Hepatic stellate cell (primary cell): ENCODE results near the gene KRT31.
"Not testable (repeated sequence)": the region's sequence is repeated elsewhere in the genome, so short reads cannot be mapped to it uniquely, and the experiment has no call there.

Experiments
- DNase-seq: peaks from one replicate; pipeline ENCODE4 v3.0.0; 2011; ENCODE audit warnings: low spot score

KRT31 gene

DNA sequence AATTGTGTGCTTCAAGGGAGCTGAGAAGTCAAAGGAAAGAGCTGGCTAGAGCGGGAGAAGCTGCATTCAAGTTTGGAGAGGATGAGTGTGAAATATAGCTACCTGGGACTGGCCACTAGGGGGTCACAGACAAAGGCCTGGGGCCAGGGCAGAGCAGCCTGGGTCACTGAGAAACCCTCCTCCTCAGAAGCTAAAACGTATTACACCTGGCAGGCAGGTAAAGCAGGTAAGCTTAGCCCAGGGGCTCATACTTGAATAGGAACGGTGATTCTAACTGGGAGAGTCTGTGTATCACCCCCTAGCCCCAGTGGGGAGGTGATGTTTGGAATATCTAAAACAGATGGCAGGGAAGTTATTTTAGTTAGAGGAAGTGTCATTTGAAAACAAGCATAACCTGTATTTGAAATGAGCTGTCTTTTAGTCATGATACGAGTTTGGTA, 20.2 kb upstream of the KRT31 start:
- DNase-seq: no peak

DNA sequence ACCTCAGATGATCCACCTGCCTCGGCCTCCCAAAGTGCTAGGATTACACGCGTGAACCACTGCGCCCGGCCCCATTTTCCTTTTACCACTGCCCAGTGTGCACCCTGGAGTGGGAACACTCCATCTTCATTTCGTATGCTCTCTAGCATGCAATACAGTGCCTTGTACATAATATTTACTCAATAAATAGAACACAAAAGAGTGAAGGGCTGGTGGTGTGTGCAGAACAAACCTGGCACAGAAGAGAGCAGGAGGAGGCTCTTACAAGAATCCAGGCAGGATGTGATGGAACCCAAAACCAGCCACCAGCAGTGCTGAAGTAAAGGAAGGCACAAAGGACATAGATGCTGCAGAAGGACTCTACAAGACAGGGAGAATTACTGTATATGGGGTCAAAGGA, 19.7 kb upstream of the KRT31 start:
- no peak for DNase-seq

DNA sequence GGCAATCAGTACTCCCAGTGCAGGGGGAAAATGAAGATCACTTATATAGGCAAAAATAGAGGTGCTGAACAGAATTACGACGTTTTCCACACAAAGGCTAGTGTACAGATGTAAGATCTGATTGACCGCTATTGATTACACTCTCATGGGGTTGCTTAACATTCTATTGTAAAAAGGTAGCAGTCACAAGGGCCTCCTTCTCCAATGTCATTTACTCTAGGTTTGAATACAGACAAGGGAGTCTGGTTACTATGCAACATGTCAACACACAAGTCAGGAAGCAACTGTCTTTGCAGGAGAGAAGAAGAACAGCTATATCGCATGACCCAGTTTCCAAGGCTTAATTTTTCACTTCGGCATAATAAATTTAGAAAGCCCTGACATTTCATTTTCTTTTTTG, 19.1 kb upstream of the KRT31 start:
- peak; percentile 45 for DNase-seq

DNA sequence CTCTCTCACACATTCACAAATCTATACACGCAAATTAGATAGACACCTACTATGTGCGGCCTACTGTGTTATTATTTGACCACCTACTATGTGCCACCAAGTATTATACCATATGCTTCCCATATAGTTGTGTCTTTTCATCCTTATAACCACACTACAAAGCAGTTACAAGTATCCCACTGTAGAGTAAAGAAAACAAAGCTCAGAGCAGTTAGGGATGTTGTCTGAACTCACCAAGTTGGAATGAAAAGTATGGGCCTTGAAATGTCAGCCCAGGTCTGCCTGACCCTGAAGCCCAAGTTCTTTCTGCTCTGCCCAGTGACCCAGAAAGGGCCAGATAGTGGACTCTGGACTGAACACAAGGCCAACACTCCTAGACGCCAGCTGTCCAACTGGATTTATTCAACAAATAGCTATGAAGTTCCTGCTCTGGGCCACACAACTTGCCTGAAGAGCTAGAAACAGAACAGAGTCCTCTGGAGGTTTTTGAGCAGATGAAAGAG, 18.5 kb upstream of the KRT31 start:
- peak; percentile 65 for DNase-seq

DNA sequence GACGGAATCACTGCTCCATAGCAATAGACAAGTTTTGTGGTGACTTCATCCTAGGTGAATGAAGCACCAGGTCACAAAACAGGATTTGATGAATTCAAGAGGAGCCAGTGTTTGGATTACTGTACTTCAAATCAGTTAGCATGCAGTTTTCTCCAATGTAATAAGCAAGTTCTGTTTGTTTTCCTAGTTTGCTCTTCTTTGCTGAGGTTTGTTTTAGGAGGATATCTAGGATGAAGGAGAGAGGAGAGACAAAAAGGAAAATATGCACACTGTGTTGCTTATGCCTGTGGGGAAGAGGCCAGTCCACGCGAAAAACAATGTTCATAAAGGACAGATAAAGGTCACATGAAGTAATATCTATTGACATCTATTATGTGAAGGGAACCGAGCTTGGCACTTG, 18.0 kb upstream of the KRT31 start:
- no peak for DNase-seq

DNA sequence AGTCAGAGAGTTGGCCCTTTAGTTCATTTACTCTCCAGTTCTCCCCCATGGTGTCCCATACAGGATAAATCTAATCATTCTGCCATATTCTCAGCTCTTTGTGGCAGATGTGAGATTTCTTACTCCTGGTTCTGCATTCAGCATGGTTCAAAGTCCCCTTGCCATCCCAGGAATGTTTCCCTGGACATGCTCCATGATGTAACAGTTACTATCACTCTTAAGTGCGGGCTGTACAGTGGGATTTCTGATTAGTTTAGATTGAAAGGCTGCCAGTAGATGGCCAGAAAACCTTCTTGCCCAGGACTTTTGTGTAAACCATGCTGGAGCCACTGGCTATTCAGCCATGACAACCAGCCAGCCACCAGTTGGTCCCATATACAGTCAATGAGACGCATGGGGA, 16.6 kb upstream of the KRT31 start:
- DNase-seq: no peak

DNA sequence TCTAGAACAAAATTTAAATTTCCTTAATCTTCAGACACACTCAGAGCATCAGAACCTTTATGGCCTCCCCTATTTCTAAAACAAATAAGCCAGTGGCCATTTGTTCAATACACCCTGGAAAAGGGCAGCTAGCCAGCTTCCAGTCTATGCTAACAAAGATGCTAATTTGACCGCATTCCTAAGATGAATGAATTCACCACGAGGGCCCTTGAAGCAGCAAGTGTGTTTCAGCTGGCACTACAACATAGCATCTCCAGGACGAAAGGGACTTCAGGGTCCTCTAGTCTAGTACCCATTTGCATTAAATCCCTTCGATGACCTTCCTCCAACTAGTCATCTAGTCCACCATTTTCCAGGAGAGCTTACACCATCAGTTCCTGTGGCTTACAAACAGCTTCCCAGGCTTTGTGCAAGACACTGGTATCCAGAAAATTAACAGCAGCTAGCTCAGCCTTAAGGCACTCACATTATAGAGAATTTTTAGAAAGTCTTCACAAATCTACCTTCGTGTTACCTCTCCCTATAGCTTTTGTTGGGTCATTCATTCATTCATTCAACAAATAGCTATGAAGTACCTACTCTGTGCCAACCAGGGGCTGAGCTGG, 16.0 kb upstream of the KRT31 start:
- DNase-seq: no peak

DNA sequence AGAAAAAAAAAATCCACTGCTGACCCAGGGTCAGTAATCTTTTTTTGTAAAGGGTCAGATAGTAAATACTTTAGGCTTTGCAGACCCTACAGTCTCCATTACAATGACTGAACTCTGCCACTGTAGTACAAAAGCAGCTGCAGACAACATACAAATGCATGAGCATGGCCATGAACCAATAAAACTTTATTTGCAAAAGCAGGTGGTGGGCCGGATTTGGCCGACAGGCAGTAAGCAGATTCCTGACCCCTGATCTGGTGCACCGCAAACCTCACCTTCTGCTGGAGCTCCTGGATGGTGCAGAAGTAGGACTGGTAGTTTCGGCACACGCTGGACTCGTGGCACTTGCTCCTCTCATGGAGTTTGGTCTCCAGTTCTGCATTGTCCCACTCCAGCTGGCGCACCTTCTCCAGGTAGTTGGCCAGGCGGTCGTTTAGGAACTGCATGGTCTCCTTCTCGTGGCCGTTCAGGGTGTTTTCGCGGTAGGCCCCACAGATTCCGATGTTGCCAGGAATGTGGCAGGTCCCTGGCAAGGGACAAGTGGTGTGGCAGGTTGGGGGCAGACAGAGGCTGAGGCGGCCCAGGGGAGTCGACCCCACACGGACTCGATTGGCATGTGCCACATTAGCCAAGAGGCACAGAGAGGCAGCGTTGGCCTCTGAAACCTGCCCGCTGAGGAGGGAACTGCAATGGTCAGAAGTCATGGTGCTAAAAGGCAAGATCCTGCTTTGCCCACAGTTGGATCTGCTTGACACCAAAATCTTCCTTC, 13.8 kb upstream of the KRT31 start:
- DNase-seq: no peak

DNA sequence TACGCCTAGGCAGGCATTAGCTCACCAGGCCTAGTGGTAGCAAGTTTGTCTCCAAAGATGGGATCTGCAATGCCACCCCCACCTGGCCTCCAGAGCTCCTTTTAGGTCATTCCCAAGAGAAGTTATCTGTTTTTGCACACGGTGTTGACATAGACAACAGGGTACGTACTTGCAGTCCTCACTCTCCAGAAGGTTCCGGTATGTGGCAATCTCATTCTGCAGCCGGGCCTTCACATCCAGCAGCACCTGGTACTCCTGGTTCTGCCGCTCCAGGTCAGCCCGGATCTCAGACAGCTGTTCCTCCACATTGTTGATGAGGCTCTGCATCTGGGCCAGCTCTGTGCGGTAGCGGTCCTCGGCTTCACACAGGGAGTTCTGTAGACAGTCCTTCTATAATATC, 9.8 kb upstream of the KRT31 start:
- DNase-seq: no peak

DNA sequence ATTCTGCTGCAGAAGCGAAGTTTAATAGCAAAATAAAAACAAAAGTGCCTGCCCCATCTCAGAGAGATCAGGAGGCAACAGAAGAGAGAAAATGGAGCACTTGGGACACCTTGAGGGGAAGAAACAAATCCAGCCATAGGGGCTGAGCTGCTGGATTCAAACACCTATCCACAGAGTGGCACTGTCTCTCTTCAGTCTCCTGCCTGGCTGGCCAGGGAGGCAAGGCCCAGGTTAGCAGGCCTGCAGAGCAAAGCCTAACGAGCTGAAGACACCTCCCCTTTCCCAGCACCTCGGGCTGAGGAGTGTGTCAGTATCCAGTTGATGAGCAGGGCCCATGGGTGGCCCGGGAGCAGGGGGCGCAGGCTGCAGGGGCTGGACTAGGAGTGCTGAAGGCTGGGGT, 8.8 kb upstream of the KRT31 start:
- no peak for DNase-seq

DNA sequence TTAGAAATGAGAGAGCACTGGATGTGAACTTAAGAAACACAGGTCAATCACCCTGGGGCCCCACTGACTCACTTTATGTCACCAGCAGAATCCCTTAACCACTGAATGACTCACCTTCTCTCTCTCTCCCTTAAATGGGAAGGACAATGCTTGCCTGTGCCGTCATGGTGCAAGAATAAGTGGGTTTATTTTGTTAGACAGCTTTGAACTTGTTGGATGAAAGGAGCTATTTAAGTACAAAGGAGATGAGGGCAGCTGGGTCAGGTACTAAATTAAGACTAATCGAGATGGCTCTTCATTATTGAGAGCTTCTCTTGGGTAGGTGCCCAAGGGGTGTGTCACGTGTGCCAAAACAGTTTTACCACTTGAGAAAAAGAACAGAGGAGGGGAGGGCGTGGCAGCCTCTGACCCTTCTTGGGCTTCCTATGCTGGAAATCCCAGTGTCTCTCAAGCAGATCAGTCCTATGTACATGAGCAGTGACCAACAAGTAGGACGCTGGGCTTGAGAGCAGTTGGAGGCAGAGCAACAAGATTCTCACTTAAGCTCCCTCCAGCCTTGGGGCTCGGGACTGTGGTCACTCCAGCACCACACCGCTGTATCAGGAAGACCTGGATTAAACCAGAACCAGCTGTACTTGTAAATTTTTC, 6.7 kb upstream of the KRT31 start:
- peak; percentile 87 for DNase-seq

DNA sequence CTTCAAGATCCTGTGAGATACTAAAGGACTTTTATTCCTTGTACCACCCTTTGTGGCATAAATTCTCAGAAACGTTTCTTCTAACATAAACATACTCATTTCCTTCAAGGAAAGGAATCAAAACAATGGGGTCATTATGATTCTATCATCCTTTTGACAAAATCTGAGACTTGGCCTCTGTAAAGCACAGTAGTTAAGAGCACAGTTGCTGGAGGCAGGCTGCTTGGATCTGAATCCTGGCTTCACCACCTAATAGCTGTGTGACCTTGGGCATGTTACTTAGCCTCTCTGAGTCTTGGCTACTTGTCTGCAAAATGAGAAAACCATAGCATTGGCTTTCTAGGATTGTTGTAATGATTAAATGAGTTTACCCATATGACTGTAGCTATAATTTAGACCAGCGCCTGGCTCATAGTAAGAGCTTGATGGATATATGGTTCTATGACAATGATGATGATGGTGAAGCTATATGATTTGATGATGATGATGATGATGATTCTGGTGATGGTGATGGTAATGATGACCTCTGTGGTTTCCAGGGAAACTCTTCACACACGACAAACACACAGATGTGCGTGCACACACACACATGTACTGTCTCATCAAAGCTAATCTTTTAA, 6.1 kb upstream of the KRT31 start:
- DNase-seq: no peak

DNA sequence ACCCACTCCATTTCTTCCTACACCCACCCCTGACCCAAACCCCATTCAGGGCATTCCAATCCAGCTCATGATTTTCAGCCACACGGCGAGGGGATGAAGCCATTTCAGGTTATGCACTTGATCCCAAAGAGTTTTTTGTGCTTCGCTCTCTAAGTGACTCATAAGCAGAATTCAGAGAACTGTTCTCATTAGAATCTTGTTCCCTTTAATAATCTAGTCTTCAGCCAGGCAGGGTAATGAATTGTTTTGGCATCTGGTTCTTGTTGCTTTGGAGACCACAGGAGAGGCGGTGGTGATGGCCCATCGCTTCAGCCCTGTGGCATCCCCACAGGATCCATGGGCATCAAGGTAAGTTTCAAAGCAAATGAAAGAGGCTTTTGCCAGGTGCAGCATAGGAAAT, 4.8 kb upstream of the KRT31 start:
- no peak for DNase-seq

DNA sequence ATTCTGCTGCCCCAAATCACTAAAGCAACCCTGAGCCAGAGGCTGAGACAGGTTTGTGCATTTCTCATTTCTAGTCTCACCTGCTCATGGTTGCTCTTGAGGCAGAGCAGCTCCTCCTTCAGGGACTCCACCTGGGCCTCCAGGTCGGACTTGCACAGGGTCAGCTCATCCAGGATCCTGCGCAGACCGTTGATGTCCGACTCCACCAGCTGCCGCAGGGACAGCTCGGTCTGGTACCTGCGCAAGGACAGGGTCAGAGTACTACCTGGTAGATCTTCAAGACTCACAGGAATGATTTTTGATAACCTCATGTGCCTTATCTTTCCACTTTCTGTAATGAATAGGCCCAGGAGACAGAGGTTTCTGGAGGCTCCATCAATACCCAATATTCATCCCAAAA, 1.1 kb downstream of the KRT31 start:
- DNase-seq: no peak

DNA sequence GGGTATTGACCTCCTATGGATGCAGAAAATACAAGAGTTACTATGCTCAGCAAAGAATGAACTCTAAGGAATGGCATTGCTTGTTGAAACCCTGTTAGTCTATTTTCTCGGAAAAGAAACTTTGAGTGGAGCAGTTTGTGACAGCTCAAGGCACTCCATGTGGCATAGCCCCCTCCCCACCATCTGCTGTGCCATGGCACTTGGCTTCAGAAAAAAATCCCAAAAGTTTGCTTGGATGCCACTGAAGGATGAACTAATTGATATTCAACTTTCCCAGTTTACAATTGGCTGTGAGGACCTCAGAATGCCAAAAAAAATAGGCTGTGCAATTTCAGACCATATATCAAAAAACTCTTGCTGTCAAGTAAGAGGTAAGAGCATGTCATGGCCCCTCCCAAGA, 1.8 kb downstream of the KRT31 start:
- no peak for DNase-seq

DNA sequence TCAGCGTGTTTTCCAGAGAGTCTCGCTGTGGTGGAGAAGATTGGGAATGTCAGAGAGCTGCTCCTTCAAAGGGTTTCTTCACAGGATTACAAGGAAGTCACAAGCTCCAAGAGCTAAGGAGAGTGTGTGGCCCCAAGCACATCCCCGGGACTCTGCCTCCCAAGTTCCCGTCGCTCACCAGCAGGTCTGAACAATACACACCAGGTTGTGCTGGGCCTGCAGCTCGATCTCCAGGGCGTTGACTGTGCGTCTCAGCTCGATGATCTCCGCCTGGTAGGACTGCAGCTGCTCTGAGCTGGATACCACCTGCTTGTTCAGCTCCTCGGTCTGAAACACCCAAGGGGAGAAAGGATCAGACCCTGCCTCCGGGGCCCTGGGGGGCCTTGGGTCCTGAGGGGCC, 2.4 kb downstream of the KRT31 start:
- DNase-seq: not testable (repeated sequence)

DNA sequence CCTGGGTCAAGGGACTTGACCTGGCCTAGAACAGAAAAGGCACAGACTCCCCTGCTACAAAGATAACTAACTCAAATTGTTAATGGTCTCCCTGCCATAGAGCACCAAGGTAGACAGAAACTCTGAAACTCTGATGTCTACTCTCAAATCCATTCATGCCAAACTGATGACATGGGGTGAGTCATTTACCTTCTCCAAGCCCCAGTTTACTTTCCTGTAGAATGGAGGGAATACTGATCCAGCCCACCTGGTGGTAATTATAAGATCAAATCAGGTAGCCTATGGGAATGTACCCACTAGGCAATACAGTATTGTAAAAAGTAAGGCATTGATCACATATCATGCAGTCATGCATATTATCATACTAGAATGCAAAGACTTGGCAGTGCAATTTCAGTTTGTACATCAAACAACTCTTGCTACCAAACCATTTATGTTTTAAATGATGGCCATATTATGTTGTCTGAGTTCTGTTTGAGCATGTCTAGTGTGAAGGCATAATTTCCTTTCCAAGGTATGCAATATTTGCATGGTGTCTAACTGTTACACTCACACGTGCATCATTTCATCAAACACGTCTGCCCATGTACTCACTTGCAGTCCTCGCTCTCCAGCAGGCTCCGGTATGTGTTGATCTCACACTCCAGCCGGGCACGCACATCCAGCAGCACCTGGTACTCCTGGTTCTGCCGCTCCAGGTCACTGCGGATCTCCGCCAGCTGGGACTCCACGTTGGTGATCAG, 3.0 kb downstream of the KRT31 start:
- no peak for DNase-seq

DNA sequence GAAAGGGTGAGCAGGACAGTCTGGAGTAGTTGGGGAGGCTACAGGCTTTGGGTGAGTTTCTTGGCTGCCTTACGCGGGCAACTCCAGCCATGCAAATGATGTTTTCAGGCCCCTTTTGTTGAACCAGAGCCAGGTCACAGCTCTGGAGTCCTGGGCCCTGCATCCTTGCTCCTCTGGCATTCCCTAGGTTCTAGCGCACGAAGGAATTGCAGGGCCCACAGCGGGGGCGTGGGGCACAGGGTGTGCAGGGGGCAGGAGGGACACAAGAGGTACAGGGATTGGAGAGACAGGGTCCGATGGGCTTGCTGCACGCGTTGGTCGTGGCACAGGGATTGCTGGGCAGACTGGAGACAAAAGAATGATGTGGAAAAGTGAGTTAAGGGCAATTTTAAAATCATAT, 3.6 kb downstream of the KRT31 start:
- DNase-seq: no peak

DNA sequence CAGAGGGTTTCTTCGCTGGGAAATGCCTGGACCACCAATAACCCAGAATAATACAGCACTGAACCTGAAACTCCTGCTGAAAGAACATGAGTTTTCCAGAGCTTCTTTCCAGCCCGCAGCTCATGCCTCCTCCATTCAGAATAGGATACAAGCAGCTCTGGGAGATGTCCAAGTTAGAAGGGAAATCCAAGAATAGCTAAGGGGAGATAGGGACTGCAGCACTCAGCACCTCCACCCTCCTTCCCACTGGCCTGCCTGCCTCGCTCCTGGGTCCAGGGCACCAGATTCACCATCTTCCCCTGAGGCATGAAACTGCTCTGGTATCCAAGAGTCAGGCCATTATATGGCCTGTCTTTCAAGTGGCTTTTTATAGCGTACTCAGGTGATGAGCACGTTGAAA, 4.1 kb downstream of the KRT31 start:
- DNase-seq: no peak

DNA sequence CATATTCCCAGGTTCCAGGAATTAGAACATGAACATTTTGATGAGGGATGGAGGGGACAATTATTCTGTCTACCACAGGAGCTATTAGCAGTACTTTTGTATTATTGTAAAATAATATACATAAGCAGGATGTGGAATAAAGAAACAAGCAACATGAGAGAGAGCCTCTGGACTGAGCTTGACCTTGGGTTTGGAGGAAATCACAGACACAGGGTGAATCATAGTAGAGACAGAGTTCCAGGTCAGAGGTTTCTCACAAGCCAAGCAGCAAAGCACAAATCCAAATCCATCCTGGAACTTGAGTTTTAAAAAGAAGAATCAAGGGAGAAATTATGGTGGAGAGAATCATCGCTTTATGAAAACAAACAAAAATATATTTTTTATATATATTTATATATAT, 5.1 kb downstream of the KRT31 start:
- DNase-seq: peak; percentile 49

DNA sequence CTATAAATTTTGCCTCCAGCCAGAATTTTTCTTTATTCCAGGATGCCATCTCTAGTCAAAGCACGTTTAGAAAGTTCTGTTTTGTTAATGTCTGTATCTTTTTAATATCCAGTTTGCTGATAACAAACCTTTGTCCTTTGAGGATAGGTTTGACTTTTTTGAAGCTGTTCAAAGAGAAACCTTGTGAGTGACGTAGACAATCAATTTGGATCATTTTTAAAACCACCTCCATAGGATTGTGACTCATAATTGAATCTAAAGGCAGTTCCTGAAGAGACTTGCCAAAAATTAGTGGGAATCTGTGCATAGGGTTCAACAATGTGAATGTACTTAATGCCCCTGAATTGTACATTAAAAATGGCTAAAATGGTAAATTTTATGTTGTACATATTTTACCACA, 5.9 kb downstream of the KRT31 start:
- DNase-seq: no peak

DNA sequence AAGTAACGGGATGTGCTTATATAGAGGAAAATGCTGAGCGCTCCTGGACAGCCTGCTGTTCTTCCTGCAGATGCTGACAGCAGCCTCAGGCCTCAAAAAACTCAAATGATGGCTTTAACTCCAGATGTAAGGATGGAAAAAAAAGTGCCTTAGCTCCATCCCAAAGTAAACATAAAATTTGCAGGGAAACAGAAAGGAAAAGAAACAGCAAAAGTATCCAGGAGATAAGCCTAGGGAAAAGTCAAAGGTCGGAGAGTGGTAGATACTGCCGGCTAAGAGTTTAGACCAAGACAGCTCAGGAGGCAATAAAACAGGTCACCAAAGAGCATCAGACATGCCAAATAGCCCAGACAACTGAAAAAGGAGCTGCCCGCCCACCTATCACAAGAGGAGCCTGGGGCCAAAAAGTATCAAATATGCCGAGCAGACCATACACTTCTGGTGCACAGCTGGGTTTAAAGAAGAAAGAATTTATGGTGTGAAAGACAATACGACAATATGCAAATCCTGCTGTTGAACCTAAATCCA, 6.9 kb downstream of the KRT31 start:
- no peak for DNase-seq
